Measurements from ENCODE around the gene XAGE3.
"Not testable (repeated sequence)": the region's sequence is repeated elsewhere in the genome, so short reads cannot be mapped to it uniquely, and the experiment has no call there.

The XAGE3 gene, protein sequence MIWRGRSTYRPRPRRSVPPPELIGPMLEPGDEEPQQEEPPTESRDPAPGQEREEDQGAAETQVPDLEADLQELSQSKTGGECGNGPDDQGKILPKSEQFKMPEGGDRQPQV

GRCh38 chrX:52867610-52868348 lies at the start of gene XAGE3:
TSS of gene XAGE3 (minus strand) at chrX:52868083. CDS start at chrX:52867133, 950 bp downstream.
- DNase-seq (ENCODE audit: low read depth, low spot score): no peak

DNA sequence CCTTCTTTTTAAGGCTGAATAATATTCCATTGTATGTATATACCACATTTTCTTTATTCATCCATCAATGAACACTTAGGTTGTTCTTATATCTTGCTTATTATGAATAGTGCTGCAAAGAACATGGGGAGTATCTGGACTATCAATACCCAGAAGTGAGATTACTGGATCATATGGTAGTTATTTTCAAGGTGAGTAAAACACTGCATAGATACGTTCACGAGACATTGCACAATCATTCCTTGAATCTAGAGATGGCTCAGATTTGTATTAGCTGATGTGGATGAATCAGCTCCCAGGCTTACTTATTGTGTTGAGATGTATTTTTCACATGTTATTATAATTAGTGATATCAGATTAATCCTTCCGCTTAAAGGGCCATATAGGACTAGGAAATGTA lies 46.8 kb upstream of the XAGE3 start:
- DNase-seq (ENCODE audit: low read depth, low spot score): not testable (repeated sequence)

DNA sequence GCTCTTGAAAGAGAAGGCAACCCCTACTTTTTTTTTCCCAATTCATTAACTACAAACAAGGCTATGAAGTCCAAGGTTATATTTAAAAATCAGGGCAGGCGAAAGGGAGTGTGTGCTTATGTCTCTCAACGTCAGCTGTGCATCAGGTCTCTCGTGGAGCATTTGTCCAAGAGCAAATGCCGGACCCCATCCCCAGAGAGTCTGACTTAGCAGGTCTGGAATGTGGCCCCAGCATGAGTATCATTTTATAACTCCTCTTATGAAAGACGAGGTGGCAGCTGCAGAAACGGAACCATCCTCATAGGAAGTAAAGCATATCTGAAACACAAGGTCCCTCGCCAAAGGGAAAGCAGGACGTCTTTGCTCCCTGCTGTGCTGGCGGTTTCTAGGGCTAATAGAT lies 45.8 kb upstream of the XAGE3 start:
- DNase-seq (ENCODE audit: low read depth, low spot score): not testable (repeated sequence)

- DNase-seq (ENCODE audit: low read depth, low spot score): not testable (repeated sequence)
Observed at GRCh38 chrX:52909313-52909969, 41.6 kb upstream of the XAGE3 start.

GRCh38 chrX:52907900-52908299 lies 40.0 kb upstream of the XAGE3 start:
- DNase-seq (ENCODE audit: low read depth, low spot score): not testable (repeated sequence)

DNA sequence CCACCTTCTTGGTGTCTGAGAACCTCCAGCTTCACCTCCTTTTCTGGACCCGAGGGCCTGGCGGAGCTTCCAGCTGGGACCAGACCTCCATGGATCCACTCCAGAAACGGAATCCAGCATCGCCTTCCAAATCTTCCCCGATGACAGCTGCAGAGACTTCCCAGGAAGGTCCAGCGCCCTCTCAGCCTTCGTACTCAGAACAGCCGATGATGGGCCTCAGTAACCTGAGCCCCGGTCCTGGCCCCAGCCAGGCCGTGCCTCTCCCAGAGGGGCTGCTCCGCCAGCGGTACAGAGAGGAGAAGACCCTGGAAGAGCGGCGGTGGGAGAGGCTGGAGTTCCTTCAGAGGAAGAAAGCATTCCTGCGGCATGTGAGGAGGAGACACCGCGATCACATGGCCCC lies 39.3 kb upstream of the XAGE3 start:
- DNase-seq (ENCODE audit: low read depth, low spot score): not testable (repeated sequence)

- not testable (repeated sequence) for DNase-seq (ENCODE audit: low read depth, low spot score)
Observed at GRCh38 chrX:52906072-52906471, 38.2 kb upstream of the XAGE3 start.

- not testable (repeated sequence) for DNase-seq (ENCODE audit: low read depth, low spot score)
Observed at GRCh38 chrX:52905531-52905930, 37.6 kb upstream of the XAGE3 start.

DNA sequence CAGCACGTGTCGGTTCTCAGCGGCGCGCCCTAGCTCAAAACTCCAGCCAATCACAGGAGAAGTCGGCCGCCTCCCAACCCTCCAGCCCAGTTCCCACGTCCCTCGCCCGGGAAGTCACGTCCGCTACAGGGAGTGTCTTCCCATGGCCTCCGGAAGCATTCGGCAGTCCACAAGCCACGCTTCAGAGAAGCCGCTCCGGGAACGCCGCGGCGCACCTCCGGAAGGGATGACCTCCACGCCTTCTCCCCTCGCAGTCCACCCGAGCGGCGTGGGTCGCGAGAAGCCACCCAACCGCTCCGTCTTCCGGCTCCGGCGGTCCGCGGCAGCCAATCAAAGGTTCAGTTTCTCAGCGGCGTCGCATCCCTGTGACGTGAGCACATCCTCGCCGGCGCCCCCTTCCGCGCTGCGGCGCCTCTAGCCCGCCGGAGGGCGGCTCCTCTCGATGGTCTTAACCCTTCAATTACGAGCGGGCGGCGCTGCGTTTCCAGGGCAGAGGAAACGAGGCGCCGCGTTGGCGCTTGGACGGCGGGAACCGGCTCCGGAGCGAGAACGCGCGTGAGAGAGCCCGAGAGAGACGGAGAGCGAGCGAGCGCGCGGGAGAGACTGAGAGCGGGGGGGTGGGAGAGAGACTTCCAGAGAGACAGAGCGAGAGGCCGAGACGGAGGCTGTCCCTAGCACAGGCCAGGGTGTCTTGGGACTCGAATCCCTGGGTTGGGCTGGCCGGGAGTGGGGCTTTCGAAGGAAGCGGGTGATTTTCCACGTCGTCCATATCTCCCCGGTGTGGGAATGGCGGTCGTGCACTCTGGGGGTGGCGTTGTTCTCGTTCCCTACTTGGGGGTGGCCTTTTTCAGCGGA lies 29.2 kb upstream of the XAGE3 start, which contains the start of gene FAM156B:
TSS of gene FAM156B (plus strand) at position 476 of the 855 bp plus-strand sequence. CDS start 9,896 bp downstream, outside the sequence.
- not testable (repeated sequence) for DNase-seq (ENCODE audit: low read depth, low spot score)

- not testable (repeated sequence) for DNase-seq (ENCODE audit: low read depth, low spot score)
Observed at GRCh38 chrX:52896438-52896837, 28.6 kb upstream of the XAGE3 start.

DNA sequence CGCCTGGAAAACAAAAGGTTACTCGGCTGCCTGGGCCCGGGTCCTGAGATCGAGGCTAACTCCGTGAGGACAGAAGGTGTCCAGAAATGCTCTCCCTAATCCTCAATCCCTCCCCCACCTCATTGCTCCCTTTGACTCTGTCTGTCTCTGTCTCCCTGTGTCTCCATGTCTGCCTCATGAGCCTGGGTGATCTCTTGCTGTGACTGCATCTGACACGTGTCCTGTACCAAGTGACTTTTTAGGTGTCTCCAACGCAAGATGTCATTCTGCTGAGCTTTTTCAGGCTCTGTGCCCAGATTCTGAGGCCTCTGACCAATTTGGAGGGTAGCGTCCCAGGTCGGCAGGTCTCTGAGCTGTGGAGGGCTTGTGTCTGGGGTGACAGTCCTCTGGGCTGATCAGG lies 20.2 kb upstream of the XAGE3 start:
- not testable (repeated sequence) for DNase-seq (ENCODE audit: low read depth, low spot score)

GRCh38 chrX:52887459-52887858 lies 19.6 kb upstream of the XAGE3 start:
- not testable (repeated sequence) for DNase-seq (ENCODE audit: low read depth, low spot score)

DNA sequence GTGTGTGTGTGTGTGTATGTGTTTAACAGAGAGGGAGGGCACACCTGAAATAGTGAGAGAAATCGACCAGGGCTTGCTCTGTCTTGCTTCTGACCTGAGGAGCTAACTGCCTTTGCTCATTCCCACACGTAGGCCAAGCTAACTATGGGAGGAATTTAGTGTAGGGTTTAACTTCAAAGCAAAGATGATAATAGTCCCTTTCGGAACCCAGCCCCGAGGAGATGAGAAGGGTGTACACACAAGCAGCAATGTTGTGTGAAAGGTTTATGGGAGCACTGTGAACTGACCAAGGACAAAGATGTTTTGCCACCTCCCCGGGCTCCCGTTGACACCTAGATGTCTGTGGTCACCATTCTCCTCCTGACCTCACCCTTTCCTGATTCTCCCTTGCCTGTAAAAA lies 8.5 kb upstream of the XAGE3 start:
- DNase-seq (ENCODE audit: low read depth, low spot score): not testable (repeated sequence)

- DNase-seq (ENCODE audit: low read depth, low spot score): not testable (repeated sequence)
Observed at GRCh38 chrX:52875436-52875835, 7.6 kb upstream of the XAGE3 start.

- DNase-seq (ENCODE audit: low read depth, low spot score): no peak
Observed at GRCh38 chrX:52874661-52875060, 6.8 kb upstream of the XAGE3 start.

GRCh38 chrX:52873825-52874224 lies 5.9 kb upstream of the XAGE3 start:
- DNase-seq (ENCODE audit: low read depth, low spot score): not testable (repeated sequence)

DNA sequence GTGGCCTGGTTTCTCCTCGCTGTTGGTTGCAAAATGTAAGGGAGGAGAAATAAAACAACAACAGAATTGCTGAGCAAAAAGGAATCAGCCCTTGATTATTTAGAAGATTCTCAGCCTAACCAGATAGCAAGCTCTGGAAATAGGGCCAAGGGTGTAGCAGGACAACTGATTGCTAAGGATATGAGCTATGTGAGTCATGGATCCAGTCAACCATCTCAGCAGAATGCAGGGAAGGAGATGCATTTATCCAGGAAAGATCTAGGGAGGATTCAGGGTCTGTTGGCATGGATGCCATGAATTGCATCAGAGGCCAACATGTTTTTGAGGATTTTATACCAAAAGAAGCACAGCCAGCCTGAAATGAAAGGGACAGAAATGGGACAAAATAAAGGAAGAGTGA lies 2.2 kb upstream of the XAGE3 start:
- DNase-seq (ENCODE audit: low read depth, low spot score): no peak

- no peak for DNase-seq (ENCODE audit: low read depth, low spot score)
Observed at GRCh38 chrX:52865343-52865998, 2.4 kb downstream of the XAGE3 start.

- not testable (repeated sequence) for DNase-seq (ENCODE audit: low read depth, low spot score)
Observed at GRCh38 chrX:52856991-52857525, 10.8 kb downstream of the XAGE3 start.

DNA sequence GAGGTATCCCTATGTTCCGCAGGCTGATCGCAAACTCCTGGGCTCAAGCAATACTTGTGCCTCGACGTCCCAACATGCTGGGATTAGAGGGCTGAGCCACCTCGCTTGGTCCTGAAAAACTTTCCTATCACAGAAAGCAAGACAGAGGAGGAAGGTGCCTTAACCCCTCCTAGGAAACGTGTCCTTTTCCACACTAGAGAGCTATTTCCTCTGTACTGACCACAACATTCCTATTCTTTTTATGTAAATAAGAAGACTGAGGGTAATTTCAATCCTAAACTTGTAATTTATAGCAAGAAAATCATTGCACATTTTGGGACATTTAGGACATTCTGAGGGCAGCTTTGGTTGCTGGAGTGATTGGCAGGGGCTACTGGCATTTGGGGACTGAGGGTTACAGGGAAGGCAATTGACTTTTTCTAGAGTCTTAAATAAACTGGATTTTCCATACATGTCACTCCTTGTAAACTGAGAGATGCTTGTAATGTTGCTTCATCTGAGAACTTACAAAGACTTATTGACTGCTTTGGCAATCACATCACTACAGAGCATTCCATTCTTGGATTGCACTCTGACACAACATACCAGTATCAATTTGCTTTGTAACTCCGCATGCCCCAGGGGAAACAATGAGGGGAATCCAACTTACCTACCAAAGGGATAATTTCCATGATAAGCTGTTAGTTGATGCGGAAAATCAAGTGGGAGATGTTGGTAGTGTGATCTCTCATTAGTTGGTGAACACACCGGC lies 15.6 kb downstream of the XAGE3 start:
- no peak for DNase-seq (ENCODE audit: low read depth, low spot score)
